GM15510 (cell line): Measurements from ENCODE around the gene CHST13.

ENCODE experiments used
- POLR2A ChIP-seq: IDR thresholded peaks from 3 replicates; pipeline ENCODE4 v1.6.1; 2011; ENCODE audit warnings: borderline replicate concordance; ENCODE audit not compliant: insufficient read length; ENCODE audit errors: extremely low read depth

The CHST13 gene

GRCh38 chr3:126523745-126524428, at the start of gene CHST13:
Gene CHST13, plus strand, starts transcription at chr3:126524155. Its CDS starts 178 bp downstream, at chr3:126524333.
- TF ChIP-seq POLR2A = no peak

- TF ChIP-seq POLR2A = no peak
Measured at GRCh38 chr3:126474498-126475412, 49.2 kb upstream of the CHST13 start.

- peak; percentile 90 for TF ChIP-seq POLR2A
Measured at GRCh38 chr3:126475413-126476114, 48.4 kb upstream of the CHST13 start, which contains the start of gene ZXDC. Gene ZXDC, minus strand, starts transcription at chr3:126475891. Its CDS starts 26 bp downstream, at chr3:126475865.

GRCh38 chr3:126476166-126477060, 47.5 kb upstream of the CHST13 start:
- TF ChIP-seq POLR2A = no peak

DNA sequence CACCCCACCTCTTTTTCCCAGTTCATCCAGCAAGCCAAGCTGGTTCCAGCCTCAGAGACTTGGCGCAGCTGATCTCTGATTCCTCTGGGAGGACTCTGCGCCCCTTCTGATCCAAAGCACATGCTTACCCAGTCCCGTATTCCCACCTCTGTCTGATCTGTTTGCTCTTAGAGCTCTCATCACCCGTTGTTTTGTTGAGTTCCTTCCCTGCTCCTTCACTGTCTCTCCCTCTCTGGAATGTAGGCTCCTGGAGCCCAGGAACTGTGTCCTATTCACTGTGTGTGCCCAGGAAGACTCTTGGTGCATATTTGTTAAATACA, 46.9 kb upstream of the CHST13 start:
- no peak for TF ChIP-seq POLR2A

DNA sequence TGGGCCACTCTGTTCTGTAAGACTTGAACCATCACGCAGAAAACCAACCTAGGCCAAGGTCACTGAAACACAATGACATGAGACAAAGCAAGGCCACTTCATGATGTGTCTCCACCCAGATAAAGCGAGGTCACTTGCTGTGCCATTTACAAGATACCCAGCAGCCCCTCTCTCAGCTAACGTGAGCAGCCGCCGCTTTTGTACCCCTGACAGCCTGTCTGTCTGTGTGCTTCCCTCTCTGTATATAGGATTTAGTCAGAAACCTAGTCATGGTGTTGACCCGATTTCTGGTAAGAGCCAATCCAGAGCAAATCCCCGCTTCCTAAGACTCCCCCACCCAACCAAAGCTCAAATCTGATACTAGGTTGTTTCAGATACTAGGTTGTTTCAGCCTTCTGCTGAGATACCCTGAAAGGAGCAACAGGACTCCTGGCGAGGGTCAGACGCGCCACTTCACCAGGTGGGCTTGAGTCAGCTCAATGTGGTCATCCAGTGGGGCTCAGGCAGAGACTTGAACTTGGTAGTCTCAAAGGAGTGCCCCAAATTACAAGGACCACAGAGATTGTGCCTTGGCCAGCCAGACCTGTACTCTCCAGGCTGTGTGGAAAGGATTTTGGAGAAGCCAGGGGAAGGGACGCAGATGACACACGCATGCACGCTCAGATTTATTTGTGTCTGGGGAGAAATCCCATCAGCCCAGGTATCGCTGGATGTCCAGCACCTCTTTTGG, 45.2 kb upstream of the CHST13 start:
- no peak for TF ChIP-seq POLR2A

- TF ChIP-seq POLR2A = no peak
Measured at GRCh38 chr3:126479642-126480041, 44.3 kb upstream of the CHST13 start.

DNA sequence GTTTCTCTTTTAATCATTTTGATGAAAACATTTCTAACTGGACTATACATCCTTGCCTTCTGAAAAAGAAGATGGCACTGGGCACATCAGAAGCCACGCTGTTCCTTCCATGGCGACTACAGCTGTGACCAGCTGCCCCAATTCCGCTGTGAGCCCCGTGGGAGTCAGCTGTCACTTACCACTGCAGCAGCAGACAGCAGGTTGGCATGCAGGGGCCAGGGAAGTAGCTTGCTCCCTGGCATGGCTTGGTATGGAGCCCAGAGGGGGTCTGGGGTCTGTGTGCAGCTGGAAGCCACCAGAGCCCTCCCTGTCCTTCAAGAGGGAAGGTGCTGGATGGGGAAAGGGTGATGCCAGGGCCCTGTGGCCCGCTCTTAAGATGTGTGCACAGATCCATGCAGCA, 43.7 kb upstream of the CHST13 start:
- TF ChIP-seq POLR2A = no peak

DNA sequence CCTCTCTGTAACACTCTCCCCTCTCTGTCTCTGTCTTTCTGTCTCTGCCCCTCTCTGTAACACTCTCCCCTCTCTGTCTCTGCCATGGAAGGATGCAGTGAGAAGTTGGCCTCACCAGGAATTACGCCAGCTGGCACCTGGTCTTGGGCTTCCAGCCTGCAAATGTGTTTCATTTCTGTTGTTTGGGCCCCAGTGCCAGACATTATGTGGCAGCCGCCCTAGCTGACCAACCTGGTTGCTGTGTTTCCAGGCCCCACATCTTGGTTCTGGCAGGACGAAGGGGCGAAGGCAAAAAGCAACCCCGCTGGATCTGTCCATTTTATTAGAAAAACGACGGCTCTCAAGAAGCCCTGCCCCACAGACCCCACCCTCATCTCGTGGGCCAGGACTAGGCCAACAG, 43.1 kb upstream of the CHST13 start:
- TF ChIP-seq POLR2A = no peak

- no peak for TF ChIP-seq POLR2A
Measured at GRCh38 chr3:126481808-126482502, 42.0 kb upstream of the CHST13 start.

DNA sequence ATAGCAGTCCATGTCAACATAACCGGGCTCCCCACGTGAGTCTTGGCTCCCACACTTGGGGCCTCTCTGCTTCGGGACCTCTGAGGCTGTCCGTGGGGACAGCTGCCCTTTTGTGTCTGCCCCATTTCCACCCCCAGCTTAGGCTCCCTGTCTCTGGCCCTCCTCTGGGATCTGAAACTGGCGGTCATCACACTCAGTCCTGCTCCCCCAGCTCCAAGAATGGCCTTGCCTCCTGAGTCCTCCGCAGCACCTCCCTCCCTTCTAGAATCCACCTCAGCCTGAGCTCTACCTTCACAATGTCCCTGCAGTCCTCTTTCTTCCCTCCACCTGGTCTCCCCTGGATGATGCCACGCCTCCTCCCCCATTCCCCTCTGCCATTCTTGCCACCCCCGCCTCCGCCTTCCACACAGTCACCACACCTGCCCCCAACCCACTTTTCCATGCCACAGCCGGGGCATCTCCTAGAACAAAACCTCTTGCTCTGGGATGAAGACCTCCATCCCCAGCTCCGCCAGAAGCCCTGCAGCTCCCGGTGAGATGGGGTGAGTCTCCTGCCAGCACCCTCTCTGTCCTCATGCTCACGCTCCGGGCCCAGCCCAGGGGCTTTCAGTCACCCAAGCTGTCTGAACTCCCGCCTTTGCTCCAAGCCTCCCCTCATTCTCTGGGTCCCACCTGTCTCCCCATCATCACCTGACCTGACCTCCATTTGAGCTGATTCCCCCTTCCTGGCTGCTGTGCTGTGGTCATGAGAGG, 41.3 kb upstream of the CHST13 start:
- TF ChIP-seq POLR2A = no peak

GRCh38 chr3:126483321-126483761, 40.6 kb upstream of the CHST13 start:
- TF ChIP-seq POLR2A = no peak
